Suprapubic skin (tissue), 3 donors: ENCODE measurements around the gene FAM229A.

Source experiments
- CTCF ChIP-seq, 2 donors: fragments of 200-600 bp in 1 of 2; fragments of 450-650 bp in 1 of 2; sonication (generic) in 1 of 2; IDR thresholded peaks; one replicate each; pipeline ENCODE4 v1.5.1; 2016 to 2019; ENCODE audit warnings: antibody characterized with exemption in 2 of 2, mild to moderate bottlenecking in 1 of 2, moderate library complexity in 1 of 2
- POLR2A ChIP-seq, 2 donors: fragments of 450-650 bp; IDR thresholded peaks; one replicate each; pipeline ENCODE4 v1.6.1; 2017; ENCODE audit warnings: antibody characterized with exemption in 2 of 2, mild to moderate bottlenecking in 2 of 2, moderate library complexity in 2 of 2

GRCh38 chr1:32406629-32407111 lies 44.4 kb upstream of the FAM229A start:
- TF ChIP-seq CTCF (IDR thresholded peaks at IDR 0.05) (no peak), POLR2A (IDR thresholded peaks at IDR 0.05) (no peak)
